Gastrocnemius medialis (tissue), 4 donors: Measurements from ENCODE around the gene CDH23.

Source experiments
- POLR2A ChIP-seq, 2 donors: fragments of 450-650 bp; IDR thresholded peaks; one replicate each; pipeline ENCODE4 v1.6.1; 2017; ENCODE audit warnings: antibody characterized with exemption in 2 of 2, mild to moderate bottlenecking in 2 of 2, moderate library complexity in 2 of 2
- TF ChIP-seq, protein P1 (sequence below), 5 experiments: fragments of 450-650 bp in 3 of 5; fragments of 200-600 bp in 2 of 5; sonication (generic) in 2 of 5; IDR thresholded peaks in 4 of 5; conservative IDR thresholded peaks in 1 of 5; 1 replicate in 4 of 5; 2 replicates in 1 of 5; pipeline ENCODE4 v1.5.1; 2016 to 2019; ENCODE audit warnings: antibody characterized with exemption in 5 of 5, mild to moderate bottlenecking in 3 of 5, moderate library complexity in 3 of 5

DNA sequence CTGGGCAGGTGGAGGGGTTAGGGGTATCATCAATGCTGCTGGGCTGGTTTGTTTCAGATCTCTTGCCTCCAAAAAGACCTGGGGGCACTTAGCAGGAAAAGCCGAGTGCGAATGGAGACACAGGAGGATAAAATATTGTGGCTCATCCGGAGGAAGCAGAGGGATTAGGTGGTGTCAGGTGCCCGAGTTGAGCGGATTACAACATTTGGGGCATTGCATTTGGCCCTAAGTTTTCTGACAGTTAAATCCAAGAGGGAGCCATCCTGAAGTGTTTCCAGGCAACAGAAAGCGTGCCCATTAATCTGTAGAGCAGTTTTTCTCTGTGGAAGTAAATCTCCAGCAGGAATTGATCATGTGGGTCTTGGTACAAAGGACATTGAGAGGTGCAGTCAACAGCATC, 85.9 kb downstream of the CDH23 start:
- TF ChIP-seq, protein P1, sequence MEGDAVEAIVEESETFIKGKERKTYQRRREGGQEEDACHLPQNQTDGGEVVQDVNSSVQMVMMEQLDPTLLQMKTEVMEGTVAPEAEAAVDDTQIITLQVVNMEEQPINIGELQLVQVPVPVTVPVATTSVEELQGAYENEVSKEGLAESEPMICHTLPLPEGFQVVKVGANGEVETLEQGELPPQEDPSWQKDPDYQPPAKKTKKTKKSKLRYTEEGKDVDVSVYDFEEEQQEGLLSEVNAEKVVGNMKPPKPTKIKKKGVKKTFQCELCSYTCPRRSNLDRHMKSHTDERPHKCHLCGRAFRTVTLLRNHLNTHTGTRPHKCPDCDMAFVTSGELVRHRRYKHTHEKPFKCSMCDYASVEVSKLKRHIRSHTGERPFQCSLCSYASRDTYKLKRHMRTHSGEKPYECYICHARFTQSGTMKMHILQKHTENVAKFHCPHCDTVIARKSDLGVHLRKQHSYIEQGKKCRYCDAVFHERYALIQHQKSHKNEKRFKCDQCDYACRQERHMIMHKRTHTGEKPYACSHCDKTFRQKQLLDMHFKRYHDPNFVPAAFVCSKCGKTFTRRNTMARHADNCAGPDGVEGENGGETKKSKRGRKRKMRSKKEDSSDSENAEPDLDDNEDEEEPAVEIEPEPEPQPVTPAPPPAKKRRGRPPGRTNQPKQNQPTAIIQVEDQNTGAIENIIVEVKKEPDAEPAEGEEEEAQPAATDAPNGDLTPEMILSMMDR (IDR thresholded peaks at IDR 0.05 in 4 of 5, conservative IDR thresholded peaks at IDR 0.05 in 1 of 5): no peak
- no peak for TF ChIP-seq POLR2A (IDR thresholded peaks at IDR 0.05)
